GM10266 (cell line): Measurements from ENCODE around the gene CDKL1.
"Not testable (repeated sequence)": the region's sequence is repeated elsewhere in the genome, so short reads cannot be mapped to it uniquely, and the experiment has no call there.

Source experiments
- DNase-seq: peaks from one replicate; pipeline ENCODE4 v3.0.0; 2012; ENCODE audit errors: extremely low spot score
- CTCF ChIP-seq: IDR thresholded peaks from 2 replicates; pipeline ENCODE4 v1.5.1; 2012; ENCODE audit warnings: mild to moderate bottlenecking, low read depth; ENCODE audit not compliant: control insufficient read depth, insufficient read depth; ENCODE audit errors: missing control alignments

Gene CDKL1

GRCh38 chr14:50357124-50357523 is 39.6 kb downstream of the CDKL1 start:
- TF ChIP-seq CTCF, result no peak
- no peak for DNase-seq

- not testable (repeated sequence) for DNase-seq
Observed at GRCh38 chr14:50356283-50356682, 40.4 kb downstream of the CDKL1 start.

- no peak for TF ChIP-seq CTCF
- no peak for DNase-seq
Observed at GRCh38 chr14:50355692-50356091, 41.0 kb downstream of the CDKL1 start.

GRCh38 chr14:50354527-50354926 is 42.2 kb downstream of the CDKL1 start:
- DNase-seq, result no peak
- no peak for TF ChIP-seq CTCF

- DNase-seq, result no peak
- TF ChIP-seq CTCF, result no peak
Observed at GRCh38 chr14:50353126-50353525, 43.6 kb downstream of the CDKL1 start.

GRCh38 chr14:50352584-50352983 is 44.1 kb downstream of the CDKL1 start:
- no peak for TF ChIP-seq CTCF
- no peak for DNase-seq

- TF ChIP-seq CTCF, result no peak
- no peak for DNase-seq
Observed at GRCh38 chr14:50350975-50351374, 45.7 kb downstream of the CDKL1 start.

GRCh38 chr14:50348933-50349332 is 47.7 kb downstream of the CDKL1 start:
- DNase-seq, result no peak

More at GRCh38 chr14:50348933-50349332, 47.7 kb downstream of the CDKL1 start:
- TF ChIP-seq CTCF, result no peak
